Activated CD8-positive, alpha-beta memory T cell treated with anti-CD3 and anti-CD28 coated beads for 4 hours (primary cell): ENCODE data around the gene ZNF266.
A peak's percentile ranks its signal among the peaks of the same experiment; 100 is the strongest.

Experiments
- DNase-seq, 2 donors: peaks; one replicate each; pipeline ENCODE4 v3.0.0-alpha.2; 2020; ENCODE audit warnings: low read depth in 2 of 2

ZNF266 gene

GRCh38 chr19:9435279-9436268 is at the start of gene ZNF266:
Gene ZNF266, minus strand, starts transcription at chr19:9435573. Its CDS starts 15,484 bp downstream, at chr19:9420089.
- DNase-seq, result peak; percentile 80 to 83

DNA sequence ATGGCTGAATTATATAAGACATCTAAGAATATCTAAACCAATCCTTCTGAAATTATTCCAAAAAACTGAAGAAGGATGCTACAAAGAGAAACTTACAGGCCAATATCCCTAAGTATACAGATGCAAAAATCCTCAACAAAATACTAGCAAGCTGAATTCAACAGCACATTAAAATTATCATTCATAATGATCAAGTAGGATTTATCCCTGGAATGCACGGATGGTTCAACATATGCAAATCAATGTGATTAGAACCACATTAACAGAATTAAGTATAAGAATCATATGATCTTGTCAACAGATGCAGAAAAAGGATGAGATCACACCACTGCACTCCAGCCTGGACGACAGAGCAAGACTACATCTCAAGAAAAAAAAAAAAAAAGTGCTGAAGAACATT is 49.8 kb upstream of the ZNF266 start:
- no peak for DNase-seq

DNA sequence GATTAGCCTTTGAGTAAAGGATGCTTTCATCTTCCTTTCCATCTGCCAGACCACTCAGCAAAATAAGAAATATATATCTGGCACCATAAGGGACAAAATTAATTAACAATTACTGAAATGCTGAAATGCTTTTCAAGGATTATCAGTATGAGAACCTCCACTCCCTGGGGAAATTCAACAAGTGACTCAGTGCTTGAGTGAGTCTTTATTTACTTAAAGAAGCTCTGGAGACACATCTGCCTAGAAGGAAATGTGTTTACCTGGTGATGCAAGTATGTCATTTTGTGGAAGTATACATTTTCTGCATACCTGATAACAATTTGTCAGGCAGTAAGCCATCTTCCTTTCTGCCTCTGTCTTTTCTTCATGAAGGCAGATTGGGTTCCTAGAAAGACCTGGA is 39.6 kb upstream of the ZNF266 start:
- no peak for DNase-seq

GRCh38 chr19:9467161-9467560 is 31.8 kb upstream of the ZNF266 start:
- no peak for DNase-seq

DNA sequence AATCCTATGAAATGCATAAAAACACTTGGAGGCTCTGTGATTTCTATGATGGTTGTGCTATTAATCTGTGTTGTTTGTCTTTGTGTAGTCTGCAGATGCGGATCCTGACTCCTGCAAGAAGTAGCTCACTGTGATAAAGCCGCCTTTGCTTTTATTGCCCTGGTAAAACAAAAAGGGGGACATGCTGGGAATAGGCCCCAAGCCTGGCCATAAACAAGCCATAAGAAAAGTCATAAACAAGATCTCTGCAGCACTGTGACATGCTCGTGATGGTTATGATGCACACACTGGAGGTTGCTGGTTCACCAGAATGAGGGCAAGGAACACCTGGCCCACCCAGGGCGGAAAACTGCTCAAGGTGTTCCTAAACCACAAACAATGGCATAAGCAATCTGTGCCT is 26.6 kb upstream of the ZNF266 start:
- no peak for DNase-seq

DNA sequence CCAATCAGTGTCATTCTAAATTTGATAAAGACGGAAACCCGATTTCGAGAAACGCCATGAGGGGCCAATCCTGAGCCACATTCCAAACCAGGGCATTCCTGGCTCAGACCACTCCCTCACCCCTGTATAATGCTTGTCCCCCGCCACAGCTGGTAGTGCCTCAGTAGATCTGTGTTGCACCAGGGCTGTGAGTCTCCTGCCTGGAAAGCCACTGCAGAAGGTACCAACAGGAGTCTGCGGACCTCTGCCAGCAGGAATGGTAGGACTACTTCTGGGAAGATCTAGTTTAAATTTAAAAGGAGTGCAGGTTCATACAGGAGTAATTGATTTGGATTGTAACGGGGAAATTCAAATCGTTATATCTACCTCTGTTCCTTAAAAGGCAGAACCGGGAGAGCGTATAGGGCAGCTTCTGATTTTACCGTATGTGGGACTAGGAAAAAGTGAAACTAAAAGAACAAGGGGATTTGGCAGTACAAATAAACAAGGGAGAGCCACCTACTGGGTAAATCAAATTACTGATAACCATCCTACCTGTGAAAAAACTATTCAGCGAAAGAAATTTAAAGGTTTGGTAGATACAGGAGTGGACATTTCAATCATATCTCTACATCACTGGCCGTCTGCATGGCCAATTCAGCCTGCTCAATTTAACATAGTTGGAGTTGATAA is 20.8 kb upstream of the ZNF266 start:
- no peak for DNase-seq

DNA sequence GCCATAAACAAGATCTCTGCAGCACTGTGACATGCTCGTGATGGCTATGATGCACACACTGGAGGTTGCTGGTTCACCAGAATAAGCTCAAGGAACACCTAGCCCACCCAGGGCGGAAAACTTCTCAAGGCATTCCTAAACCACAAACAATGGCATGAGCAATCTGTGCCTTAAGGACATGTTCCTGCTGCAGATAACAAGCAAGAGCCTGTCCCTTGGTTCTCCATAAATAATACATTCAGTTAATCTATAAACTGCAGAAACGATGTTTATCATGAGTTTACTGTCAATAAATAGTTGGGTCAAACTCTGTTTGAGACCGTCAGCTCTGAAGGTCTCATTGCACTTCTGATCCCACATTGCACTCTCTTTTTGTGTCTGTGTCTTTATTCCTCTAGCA is 18.6 kb upstream of the ZNF266 start:
- DNase-seq, result no peak

DNA sequence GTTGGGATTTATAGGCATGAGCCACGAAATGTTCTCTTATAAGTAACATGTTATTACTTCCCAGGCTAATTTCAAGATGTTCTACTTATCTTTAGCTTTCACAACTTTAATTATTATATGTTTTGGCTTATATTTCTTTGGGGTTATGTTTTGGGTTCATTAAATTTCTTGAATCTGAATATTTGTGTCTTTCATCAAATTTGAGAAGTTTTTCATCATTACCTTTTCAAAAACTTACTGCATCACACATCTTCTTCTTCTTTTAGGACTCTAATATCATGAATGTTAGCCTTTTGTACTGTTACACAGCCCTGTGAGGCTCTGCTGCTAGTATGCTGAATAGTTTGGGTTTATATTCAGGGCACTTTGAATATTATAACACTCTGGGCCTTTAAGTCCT is 9.7 kb upstream of the ZNF266 start:
- no peak for DNase-seq

- no peak for DNase-seq
These were observed 985 bp upstream of the ZNF266 start for GRCh38 chr19:9436358-9436757.

DNA sequence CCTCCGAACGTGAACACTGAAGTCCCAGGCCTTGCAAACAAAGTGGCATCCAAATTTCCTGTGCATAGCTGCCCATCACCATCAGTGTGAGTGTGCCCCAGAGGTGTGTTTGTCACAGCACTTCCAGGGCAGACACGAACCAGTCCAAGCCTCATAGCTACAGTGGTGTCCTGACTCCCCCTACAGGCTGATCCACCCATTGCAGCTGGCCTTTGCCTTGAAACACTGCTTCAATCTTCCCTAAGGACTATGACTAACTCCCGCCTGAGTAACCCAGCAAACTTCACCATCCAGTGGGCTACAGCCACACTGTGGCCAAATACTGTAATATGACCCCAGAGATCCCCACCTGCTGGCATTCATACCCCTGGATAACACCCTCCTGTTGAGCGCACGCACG is 3.9 kb downstream of the ZNF266 start:
- peak in 1 of 2 donors; percentile 18 for DNase-seq

GRCh38 chr19:9430444-9430843 is 4.9 kb downstream of the ZNF266 start:
- no peak for DNase-seq

GRCh38 chr19:9427941-9428340 is 7.4 kb downstream of the ZNF266 start:
- no peak for DNase-seq

GRCh38 chr19:9413240-9413954 is 22.0 kb downstream of the ZNF266 start:
- no peak for DNase-seq

DNA sequence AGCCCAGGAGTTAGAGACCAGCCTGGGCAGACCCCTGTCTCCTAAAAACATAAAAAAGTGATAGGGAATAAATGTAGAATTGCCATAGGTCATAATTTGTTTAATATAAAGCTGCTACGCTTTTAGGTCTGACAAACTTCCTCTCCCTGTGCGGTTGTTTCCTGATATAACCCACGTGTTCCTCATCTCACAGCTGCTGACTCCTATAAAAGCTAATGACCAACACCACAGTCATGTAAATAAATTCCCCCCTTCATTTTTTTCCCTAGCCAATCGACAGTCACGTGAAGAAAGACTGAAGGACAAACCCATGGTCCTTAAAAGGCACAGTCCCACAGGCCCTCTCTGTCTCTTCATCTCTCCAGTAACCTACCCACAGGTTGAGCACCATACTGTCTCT is 27.5 kb downstream of the ZNF266 start:
- DNase-seq, result no peak

DNA sequence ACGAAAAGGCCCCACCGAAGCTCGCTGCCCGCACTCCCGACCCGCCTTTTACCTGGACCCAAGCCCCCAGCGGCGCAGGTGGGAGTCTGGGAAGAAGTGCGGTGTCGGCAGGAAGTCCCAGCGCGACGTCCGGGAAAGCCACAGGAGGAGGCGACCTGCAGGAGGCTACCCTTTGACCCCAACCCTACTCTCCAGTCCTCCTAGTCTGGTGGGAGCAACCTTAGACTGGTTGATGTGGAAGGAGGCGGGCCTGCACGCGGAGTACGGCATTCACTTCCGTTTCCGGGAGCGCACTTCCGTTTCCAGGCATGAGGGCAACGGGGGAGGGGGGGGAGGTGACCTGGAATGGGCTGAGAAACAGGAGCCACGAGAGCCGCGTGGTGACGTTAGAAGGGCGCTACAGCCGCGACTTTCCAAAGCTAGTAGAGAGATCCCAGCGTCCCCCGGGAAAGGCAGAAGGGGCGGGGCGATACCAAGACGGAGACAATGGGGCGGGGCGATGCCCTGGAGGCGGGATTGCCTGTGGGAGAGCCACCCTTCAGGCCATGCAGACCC is 28.5 kb downstream of the ZNF266 start:
- DNase-seq, result peak; percentile 5 to 16

DNA sequence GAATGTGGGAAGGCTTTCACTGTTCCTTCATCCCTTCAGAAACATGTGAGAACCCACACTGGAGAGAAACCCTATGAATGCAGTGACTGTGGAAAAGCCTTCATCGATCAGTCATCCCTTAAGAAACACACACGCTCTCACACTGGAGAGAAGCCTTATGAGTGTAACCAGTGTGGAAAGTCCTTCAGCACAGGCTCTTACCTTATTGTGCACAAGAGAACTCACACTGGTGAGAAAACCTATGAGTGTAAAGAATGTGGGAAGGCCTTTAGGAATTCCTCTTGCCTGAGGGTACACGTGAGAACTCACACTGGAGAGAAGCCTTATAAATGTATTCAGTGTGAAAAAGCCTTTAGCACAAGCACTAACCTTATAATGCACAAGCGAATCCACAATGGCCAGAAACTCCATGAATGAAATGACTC is 54.0 kb downstream of the ZNF266 start:
- DNase-seq, result no peak

GRCh38 chr19:9370738-9371619 is 64.4 kb downstream of the ZNF266 start:
- no peak for DNase-seq

GRCh38 chr19:9362905-9363304 is 72.5 kb downstream of the ZNF266 start, which contains the start of gene ZNF177:
Gene ZNF177, plus strand, starts transcription at chr19:9363013. Its CDS starts 15,299 bp downstream, at chr19:9378312.
- no peak for DNase-seq
